Panc1 (cell line): ENCODE data around the gene NFIC.
"Not testable (repeated sequence)": the region's sequence is repeated elsewhere in the genome, so short reads cannot be mapped to it uniquely, and the experiment has no call there.

ENCODE experiments used
- POLR2AphosphoS5 ChIP-seq: IDR thresholded peaks from 2 replicates; pipeline ENCODE4 v1.6.1; 2012; ENCODE audit warnings: mild to moderate bottlenecking, low read depth, low read length, moderate library complexity
- REST ChIP-seq, 2 experiments: IDR thresholded peaks; 2 replicates each; pipeline ENCODE4 v1.6.1; 2011 to 2012; ENCODE audit warnings: low read depth in 2 of 2, control low read depth in 1 of 2, low read length in 1 of 2, mild to moderate bottlenecking in 1 of 2, moderate library complexity in 1 of 2; ENCODE audit not compliant: insufficient read depth in 1 of 2
- TF ChIP-seq, protein P1 (sequence below): fragments of 450-650 bp; IDR thresholded peaks from 2 replicates; pipeline ENCODE4 v1.5.1; 2017; ENCODE audit warnings: mild to moderate bottlenecking

GRCh38 chr19:3342962-3343361 lies 23.4 kb upstream of the NFIC start:
- not testable (repeated sequence) for TF ChIP-seq POLR2AphosphoS5; REST (IDR thresholded peaks at IDR 0.05; ENCODE audit: insufficient read depth in 1 of 2, low read depth in 2 of 2, low read length in 1 of 2)
- TF ChIP-seq, protein P1, sequence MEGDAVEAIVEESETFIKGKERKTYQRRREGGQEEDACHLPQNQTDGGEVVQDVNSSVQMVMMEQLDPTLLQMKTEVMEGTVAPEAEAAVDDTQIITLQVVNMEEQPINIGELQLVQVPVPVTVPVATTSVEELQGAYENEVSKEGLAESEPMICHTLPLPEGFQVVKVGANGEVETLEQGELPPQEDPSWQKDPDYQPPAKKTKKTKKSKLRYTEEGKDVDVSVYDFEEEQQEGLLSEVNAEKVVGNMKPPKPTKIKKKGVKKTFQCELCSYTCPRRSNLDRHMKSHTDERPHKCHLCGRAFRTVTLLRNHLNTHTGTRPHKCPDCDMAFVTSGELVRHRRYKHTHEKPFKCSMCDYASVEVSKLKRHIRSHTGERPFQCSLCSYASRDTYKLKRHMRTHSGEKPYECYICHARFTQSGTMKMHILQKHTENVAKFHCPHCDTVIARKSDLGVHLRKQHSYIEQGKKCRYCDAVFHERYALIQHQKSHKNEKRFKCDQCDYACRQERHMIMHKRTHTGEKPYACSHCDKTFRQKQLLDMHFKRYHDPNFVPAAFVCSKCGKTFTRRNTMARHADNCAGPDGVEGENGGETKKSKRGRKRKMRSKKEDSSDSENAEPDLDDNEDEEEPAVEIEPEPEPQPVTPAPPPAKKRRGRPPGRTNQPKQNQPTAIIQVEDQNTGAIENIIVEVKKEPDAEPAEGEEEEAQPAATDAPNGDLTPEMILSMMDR = not testable (repeated sequence)
